Measurements from ENCODE around the gene PMEPA1. TPM values are rescaled to one million over a fixed set of nuclear protein-coding genes. Genes with fewer than 3 reads are reported as not detected.

The PMEPA1 gene
- total RNA-seq, 1 experiment from 2014 or later = 14.6 TPM

- no peak for DNase-seq (ENCODE audit: low read depth)
Measured at GRCh38 chr20:57677584-57677982, 32.2 kb downstream of the PMEPA1 start.

DNA sequence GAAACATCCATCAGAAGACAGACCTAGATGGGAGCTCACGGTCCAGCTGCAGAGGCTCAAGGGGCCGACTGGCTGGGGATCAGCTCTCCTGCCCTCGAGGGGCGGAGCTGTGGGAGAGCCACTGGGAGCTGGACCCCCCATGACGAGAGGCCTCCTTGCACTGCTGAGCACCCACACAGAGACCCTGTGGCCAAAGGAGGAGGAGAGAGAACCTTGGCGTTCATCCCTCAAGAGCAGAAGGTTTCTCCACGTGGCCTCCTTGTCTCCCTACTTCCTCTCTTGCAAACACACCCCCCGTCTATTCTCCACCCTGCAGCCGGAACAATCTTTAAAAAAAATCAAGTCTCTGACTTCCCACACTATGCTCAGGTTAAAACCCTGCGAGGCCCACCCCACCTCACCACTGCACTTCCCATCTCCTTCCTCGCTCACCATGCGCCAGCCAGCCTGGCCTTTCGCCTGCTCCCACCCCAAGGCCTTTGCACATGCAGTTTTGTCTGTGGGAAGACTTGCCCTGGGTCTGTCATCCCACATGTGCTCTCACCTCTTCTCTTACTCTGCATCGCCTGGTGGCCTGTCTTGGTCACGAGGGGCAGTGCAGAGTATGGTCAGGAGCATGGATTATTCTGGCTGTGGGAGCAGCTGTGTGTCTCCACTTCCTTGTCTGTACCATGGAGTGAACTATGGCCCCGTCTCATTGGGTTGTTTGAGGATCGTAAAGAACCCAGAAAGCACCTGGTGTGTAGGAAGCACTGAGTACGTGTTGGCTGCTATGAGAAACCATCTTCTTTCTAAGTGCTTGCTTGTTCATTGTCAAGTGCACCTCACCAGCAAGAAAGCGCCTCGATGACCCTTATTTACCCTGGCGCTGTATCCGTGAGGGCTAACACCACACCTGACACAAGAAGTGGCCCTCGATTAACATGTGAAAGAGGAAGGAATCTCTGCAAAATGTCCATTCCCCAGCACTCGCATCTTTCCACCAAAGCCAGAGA lies 32.9 kb downstream of the PMEPA1 start:
- DNase-seq (ENCODE audit: low read depth) = no peak

DNA sequence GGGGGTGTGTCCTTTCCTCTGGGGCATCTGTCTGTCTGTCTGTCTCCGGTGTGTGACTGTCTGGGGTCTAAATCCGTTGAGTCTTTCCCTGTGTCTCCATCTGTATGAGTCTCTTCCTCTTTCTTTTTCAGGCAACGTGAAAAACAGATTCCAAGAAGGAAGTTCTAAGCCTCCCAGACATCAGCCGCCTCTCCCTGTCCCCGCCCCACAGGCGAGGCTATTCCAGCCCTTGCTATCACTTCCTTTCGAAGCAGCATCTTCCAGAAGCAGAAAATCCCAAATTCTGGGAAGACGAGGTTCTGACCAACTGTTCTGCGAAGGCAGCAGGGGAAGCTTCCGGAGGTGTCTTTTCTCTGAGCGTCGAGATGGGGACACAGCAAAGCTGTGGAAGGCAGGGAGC lies 34.0 kb downstream of the PMEPA1 start:
- DNase-seq (ENCODE audit: low read depth) = no peak

DNA sequence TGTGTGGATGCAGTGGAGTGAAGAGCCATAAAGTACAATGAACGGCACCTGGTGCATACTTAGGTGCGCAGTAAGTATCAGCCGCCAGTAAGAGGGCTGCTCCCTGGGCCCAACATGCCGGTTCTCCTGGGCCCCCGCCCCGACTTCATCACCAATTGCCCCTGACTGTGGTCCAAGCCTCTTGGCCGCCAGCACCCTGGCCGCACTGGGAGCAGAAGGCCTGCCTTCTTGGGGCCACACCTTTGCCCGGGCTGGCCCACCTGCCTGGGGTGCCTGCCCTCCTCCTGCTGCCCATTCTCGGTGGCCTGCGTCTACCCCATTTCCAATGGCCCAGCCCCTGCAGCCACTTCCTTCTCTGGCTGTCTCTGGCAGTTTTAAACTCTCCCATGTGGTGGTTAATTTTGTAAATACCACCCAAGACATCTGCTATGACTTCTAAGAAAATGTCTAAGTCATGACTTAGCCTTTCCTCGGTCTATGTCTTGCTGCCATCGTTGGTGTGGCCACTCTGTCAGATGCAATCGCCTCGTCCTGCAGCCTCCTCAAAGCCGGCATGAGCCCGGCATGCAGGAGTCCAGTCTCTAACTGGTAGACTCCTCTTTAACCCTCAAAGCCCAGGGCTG lies 36.8 kb downstream of the PMEPA1 start:
- DNase-seq (ENCODE audit: low read depth) = no peak

GRCh38 chr20:57672164-57672563 lies 37.7 kb downstream of the PMEPA1 start:
- no peak for DNase-seq (ENCODE audit: low read depth)

DNA sequence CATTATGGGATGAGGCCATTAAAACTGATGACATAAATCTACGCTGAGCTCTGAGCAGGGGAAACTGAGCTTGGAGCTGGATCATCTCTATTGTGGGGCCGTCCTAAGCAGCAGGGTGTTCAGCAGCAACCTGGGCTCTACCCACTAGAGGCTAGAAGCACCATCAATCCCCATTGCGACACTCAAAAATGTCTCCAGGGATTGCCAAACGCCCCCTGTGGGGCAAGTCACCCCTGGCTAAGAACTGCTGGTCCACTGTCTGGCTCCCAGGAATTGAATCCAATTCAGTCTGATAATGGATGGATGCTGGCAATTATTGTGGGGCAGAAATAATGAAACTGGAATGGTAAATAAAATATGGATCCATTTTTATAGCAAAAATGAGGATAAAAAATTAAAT lies 38.2 kb downstream of the PMEPA1 start:
- peak; percentile 18 for DNase-seq (ENCODE audit: low read depth)

DNA sequence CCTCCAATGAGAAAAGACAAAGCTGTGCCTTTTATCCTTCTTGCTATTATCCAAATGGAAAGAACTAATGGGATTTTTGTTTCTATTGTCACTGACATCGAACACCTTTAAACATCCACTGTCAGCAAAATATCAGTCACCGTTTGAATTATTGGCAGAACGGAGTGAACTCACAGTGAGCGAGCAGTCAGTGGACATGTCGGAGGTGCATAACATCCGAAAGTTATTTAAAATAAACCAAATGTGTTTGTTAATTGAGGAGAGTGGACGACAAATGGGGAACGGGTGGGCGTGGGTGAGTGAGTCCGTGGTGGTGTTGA lies 38.8 kb downstream of the PMEPA1 start:
- no peak for DNase-seq (ENCODE audit: low read depth)

DNA sequence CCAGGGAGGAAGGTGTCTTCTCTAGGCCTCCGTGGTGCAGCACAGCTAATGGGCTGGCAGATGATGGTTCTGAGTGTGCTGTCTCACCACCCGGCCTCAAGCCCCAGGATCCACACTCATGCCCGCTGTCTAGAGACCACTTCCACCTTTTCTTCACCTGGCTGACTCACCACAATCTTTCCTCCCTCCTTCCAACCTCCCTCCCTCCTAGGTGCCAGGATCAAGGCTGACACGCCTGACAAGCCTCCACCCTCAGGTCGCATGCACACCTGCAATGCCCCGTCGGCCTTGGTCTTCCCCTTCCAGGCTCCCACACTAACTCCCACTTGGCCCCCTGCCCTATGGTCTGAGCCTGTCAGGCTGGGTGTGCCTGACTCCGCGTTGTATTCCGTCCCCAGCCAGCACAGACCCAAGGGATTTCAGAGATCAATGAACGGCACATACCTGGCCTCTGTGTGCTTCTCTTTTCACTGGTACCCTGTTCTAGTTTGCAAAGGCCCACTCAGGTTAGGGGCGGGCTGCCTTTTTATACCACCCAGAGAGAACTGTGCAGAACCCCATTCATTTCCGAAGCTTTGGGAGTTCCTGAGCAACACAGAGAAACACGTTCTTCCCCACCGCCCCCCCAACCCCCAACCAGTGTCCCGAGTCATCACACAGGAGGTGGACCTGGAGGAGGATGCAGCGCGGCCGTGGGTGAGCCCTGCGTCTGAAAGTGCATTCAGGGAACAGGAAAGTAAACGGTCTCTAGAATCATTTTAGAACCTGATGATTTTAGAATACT lies 39.3 kb downstream of the PMEPA1 start:
- DNase-seq (ENCODE audit: low read depth) = no peak

GRCh38 chr20:57669632-57670031 lies 40.2 kb downstream of the PMEPA1 start:
- DNase-seq (ENCODE audit: low read depth) = no peak

GRCh38 chr20:57667924-57668782 lies 41.7 kb downstream of the PMEPA1 start:
- no peak for DNase-seq (ENCODE audit: low read depth)

- no peak for DNase-seq (ENCODE audit: low read depth)
Measured at GRCh38 chr20:57667388-57667787, 42.4 kb downstream of the PMEPA1 start.

GRCh38 chr20:57666834-57667157 lies 43.0 kb downstream of the PMEPA1 start:
- no peak for DNase-seq (ENCODE audit: low read depth)

GRCh38 chr20:57666106-57666833 lies 43.5 kb downstream of the PMEPA1 start:
- DNase-seq (ENCODE audit: low read depth) = no peak

DNA sequence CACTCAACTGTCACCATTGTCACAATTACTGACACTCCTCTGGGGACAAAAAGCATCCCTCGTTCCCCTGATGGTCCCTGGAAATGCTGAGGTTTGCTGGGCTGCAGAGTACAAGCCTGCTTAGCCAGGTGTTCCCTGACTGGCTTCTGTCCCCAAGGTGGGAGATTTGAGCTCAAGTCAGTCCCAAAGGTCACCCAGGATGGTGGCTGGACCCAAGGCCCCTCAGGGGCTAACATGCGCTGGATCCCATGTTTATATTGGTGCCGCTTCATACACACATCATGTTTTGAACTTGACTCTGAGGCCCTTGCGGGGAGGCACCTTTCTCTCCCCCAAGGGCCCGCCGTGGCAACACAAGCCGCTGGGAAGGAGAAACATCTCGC lies 44.2 kb downstream of the PMEPA1 start:
- DNase-seq (ENCODE audit: low read depth) = no peak

- DNase-seq (ENCODE audit: low read depth) = no peak
Measured at GRCh38 chr20:57664924-57665588, 44.8 kb downstream of the PMEPA1 start.

GRCh38 chr20:57664476-57664875 lies 45.3 kb downstream of the PMEPA1 start:
- DNase-seq (ENCODE audit: low read depth) = no peak

DNA sequence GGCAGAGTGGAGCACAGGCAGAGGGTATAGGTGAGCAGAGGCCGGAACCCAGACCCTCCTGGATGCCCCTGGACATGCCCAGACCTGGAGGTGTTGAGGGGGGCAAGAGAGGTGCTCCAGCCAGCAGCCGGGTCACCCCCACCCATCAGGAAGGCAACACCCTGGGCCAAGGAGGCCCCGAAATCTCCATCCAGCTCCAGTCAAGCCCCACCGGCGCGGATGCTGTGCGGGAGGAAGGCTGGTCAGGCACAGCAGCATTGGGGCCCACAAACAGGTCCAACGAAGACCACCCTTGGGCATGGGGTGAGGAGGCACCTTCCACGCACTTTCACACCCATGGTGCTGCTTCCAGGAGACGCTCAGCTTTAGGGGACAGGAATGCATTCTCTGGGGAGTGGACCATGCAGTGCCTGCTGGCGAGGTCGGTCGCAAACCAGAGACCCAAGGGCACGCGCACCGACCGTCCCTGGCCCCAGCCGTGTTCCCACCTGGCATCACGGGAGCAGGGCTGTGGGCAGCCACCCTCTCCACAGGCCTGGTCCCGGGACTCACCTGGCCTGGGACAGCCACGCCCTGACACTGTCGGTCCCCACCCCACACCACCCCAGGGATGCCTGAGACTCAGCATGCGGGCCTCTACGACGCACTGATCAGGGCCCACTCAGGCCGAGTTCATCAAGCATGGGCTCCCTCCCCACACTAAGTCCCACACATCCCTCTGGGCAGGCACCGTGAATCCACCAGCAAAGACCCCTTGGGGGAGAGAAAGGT lies 45.9 kb downstream of the PMEPA1 start:
- no peak for DNase-seq (ENCODE audit: low read depth)

- DNase-seq (ENCODE audit: low read depth) = no peak
Measured at GRCh38 chr20:57663241-57663640, 46.6 kb downstream of the PMEPA1 start.

- DNase-seq (ENCODE audit: low read depth) = no peak
Measured at GRCh38 chr20:57662456-57663240, 47.2 kb downstream of the PMEPA1 start.

Data from M059J (cell line).